AG09319 (cell line): ENCODE results near the gene NOL4L.
"Not testable (repeated sequence)": the region's sequence is repeated elsewhere in the genome, so short reads cannot be mapped to it uniquely, and the experiment has no call there.

Source experiments
- DNase-seq: peaks from one replicate; pipeline ENCODE4 v3.0.0-alpha.2; 2010; ENCODE audit warnings: low read depth; ENCODE audit errors: extremely low read depth
- CTCF ChIP-seq: IDR thresholded peaks from 2 replicates; pipeline ENCODE4 v1.5.1; 2011; ENCODE audit warnings: low read depth, mild to moderate bottlenecking, inconsistent platforms, low read length, moderate library complexity

The NOL4L gene

GRCh38 chr20:32580219-32580969, 4.7 kb downstream of the NOL4L start:
- no peak for DNase-seq
- TF ChIP-seq CTCF: no peak

GRCh38 chr20:32578840-32579390, 6.2 kb downstream of the NOL4L start:
- DNase-seq: no peak
- TF ChIP-seq CTCF: no peak

GRCh38 chr20:32578062-32578461, 7.1 kb downstream of the NOL4L start:
- DNase-seq: not testable (repeated sequence)

- TF ChIP-seq CTCF: no peak
- no peak for DNase-seq
These were observed 7.5 kb downstream of the NOL4L start for GRCh38 chr20:32577657-32578056.

- DNase-seq: no peak
- no peak for TF ChIP-seq CTCF
These were observed 8.1 kb downstream of the NOL4L start for GRCh38 chr20:32577023-32577422.

- no peak for TF ChIP-seq CTCF
These were observed 8.6 kb downstream of the NOL4L start for GRCh38 chr20:32576560-32576959.

GRCh38 chr20:32575805-32576204, 9.3 kb downstream of the NOL4L start:
- DNase-seq: no peak
- no peak for TF ChIP-seq CTCF

More at GRCh38 chr20:32576560-32576959, 8.6 kb downstream of the NOL4L start:
- DNase-seq: no peak

- no peak for DNase-seq
- no peak for TF ChIP-seq CTCF
These were observed 9.9 kb downstream of the NOL4L start for GRCh38 chr20:32575227-32575581.
